Measurements from ENCODE around the gene C3orf80. TPM values are rescaled to one million over a fixed set of nuclear protein-coding genes. Genes with fewer than 3 reads are reported as not detected.
"Not testable (repeated sequence)": the region's sequence is repeated elsewhere in the genome, so short reads cannot be mapped to it uniquely, and the experiment has no call there.

The C3orf80 gene
- total and polyA plus RNA-seq, 2 donors (not counting 1 experiment from before 2014, with no cell fraction given): 0.02 to 0.33 TPM

DNA sequence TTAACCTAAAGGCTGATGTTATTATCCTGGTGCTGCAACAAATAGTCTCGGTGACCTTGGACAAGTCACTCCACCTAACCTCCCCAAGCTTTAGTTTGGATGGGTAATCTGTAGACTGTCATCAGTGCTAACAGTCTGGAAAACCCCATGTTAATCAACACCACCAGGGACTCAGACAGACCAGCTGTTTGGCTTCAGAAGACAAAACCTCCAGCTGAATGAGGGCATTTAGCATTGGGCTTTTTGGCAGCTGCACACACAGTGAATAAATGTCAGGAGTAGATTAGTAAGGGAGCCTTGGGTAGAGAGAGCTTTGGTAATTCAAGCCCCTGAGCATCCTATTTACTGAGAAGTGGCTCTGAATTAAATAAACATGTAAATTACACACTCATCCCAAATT, 24.9 kb upstream of the C3orf80 start:
- no peak overlapping the region for H2AFZ ChIP-seq (ENCODE audit: low read length)
- TF ChIP-seq, protein P1, sequence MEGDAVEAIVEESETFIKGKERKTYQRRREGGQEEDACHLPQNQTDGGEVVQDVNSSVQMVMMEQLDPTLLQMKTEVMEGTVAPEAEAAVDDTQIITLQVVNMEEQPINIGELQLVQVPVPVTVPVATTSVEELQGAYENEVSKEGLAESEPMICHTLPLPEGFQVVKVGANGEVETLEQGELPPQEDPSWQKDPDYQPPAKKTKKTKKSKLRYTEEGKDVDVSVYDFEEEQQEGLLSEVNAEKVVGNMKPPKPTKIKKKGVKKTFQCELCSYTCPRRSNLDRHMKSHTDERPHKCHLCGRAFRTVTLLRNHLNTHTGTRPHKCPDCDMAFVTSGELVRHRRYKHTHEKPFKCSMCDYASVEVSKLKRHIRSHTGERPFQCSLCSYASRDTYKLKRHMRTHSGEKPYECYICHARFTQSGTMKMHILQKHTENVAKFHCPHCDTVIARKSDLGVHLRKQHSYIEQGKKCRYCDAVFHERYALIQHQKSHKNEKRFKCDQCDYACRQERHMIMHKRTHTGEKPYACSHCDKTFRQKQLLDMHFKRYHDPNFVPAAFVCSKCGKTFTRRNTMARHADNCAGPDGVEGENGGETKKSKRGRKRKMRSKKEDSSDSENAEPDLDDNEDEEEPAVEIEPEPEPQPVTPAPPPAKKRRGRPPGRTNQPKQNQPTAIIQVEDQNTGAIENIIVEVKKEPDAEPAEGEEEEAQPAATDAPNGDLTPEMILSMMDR (conservative IDR thresholded peaks at IDR 0.05 in 1 of 2, IDR thresholded peaks at IDR 0.05 in 1 of 2; ENCODE audit: low read depth in 1 of 2, low read length in 2 of 2): no peak
- no peak for TF ChIP-seq EZH2 (IDR thresholded peaks at IDR 0.05; ENCODE audit: low read length, missing control alignments)
- no peaks in the 10 kb centered on the region for H3K79me2 ChIP-seq (ENCODE audit: control insufficient read depth, insufficient read depth, low read length)
- no peak overlapping the region for H3K9ac ChIP-seq (ENCODE audit: insufficient read depth, low read length)
- H4K20me1 ChIP-seq (ENCODE audit: control insufficient read depth, extremely low read depth, insufficient read depth, low read length): no peaks in the 10 kb centered on the region
- DNase-seq (ENCODE audit: low read depth in 2 of 2): no peak
- no peak overlapping the region for H3K4me3 ChIP-seq (replicated peaks in 1 of 4; ENCODE audit: control extremely low read depth in 1 of 4, insufficient read depth in 1 of 4, low read depth in 3 of 4, low read length in 4 of 4)
- H3K36me3 ChIP-seq (ENCODE audit: control insufficient read depth, insufficient read depth, low read length): no peaks in the 10 kb centered on the region
- H3K4me2 ChIP-seq (ENCODE audit: extremely low read depth, insufficient read depth, low read length): no peak overlapping the region
- no peak overlapping the region for H3K27ac ChIP-seq (ENCODE audit: insufficient read depth, low read length)
- H3K9me3 ChIP-seq (ENCODE audit: control insufficient read depth, insufficient read depth, low read depth, low read length): no peaks in the 10 kb centered on the region
- peaks cover 2% of the 10 kb centered on the region for H3K27me3 ChIP-seq (ENCODE audit: control insufficient read depth, insufficient read depth, low read length)
- no peaks in the 10 kb centered on the region for H3K4me1 ChIP-seq (ENCODE audit: control insufficient read depth, extremely low read depth, insufficient read depth, low read length)

DNA sequence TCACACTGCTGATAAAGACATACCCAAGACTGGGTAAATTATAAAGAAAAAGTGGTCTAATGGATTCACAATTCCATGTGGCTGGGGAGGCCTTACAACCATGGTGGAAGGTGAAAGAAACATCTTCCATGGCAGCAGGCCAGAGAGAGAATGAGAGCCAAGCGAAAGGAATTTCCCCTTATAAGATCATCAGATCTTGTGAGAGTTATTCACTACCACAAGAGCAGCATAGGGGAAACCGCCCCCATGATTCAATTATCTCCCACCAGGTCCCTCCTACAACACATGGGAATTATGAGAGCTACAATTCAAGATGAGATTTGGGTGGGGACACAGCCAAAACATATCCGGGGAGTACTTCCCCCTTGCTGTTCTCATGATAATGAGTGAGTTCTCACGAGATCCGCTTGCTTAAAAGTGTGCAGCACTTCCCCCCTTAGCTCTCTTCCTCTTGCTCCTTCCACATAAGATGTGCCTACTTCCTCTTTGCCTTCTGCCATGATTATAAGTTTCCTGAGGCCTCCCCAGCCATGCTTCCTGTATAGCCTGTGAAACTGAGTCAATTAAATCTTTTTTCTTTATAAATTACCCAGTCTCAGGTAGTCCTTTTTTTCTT, 20.7 kb upstream of the C3orf80 start:
- H3K27me3 ChIP-seq (ENCODE audit: control insufficient read depth, insufficient read depth, low read length); H2AFZ ChIP-seq (ENCODE audit: low read length); H3K9ac ChIP-seq (ENCODE audit: insufficient read depth, low read length); H3K79me2 ChIP-seq (ENCODE audit: control insufficient read depth, insufficient read depth, low read length); H3K4me1 ChIP-seq (ENCODE audit: control insufficient read depth, extremely low read depth, insufficient read depth, low read length); H4K20me1 ChIP-seq (ENCODE audit: control insufficient read depth, extremely low read depth, insufficient read depth, low read length); H3K36me3 ChIP-seq (ENCODE audit: control insufficient read depth, insufficient read depth, low read length); H3K4me2 ChIP-seq (ENCODE audit: extremely low read depth, insufficient read depth, low read length); H3K9me3 ChIP-seq (ENCODE audit: control insufficient read depth, insufficient read depth, low read depth, low read length); H3K27ac ChIP-seq (ENCODE audit: insufficient read depth, low read length); H3K4me3 ChIP-seq (replicated peaks in 1 of 4; ENCODE audit: control extremely low read depth in 1 of 4, insufficient read depth in 1 of 4, low read depth in 3 of 4, low read length in 4 of 4): not testable (repeated sequence)
- peak in 1 of 2 donors; percentile 64 for DNase-seq (ENCODE audit: low read depth in 2 of 2)

DNA sequence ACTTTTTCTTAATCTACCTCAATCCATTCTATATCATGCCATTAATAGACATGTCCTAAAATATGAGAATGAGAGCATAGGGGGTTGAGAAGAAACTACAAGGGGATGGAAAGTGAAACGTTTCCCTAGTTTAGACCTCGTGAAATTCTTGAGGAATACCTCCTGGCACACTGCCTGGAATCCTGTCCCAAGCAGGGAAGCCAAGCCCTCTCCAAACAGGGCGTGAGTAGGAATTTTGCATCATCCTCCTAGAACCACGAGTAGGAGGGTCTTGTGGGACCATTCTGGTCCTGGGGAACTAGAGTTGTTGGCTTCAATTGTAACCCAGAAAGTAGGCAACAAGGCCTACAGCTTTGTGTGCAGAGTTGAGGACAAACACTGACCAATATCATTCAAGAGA, 19.6 kb upstream of the C3orf80 start:
- peak in 1 of 2 donors; percentile 24 for DNase-seq (ENCODE audit: low read depth in 2 of 2)
- H2AFZ ChIP-seq (ENCODE audit: low read length): no peak overlapping the region
- H3K4me1 ChIP-seq (ENCODE audit: control insufficient read depth, extremely low read depth, insufficient read depth, low read length): no peaks in the 10 kb centered on the region
- no peak overlapping the region for H3K4me2 ChIP-seq (ENCODE audit: extremely low read depth, insufficient read depth, low read length)
- no peak overlapping the region for H3K4me3 ChIP-seq (replicated peaks in 1 of 4; ENCODE audit: control extremely low read depth in 1 of 4, insufficient read depth in 1 of 4, low read depth in 3 of 4, low read length in 4 of 4)
- no peaks in the 10 kb centered on the region for H3K27me3 ChIP-seq (ENCODE audit: control insufficient read depth, insufficient read depth, low read length)
- H3K36me3 ChIP-seq (ENCODE audit: control insufficient read depth, insufficient read depth, low read length): no peaks in the 10 kb centered on the region
- H3K27ac ChIP-seq (ENCODE audit: insufficient read depth, low read length): no peak overlapping the region
- no peak overlapping the region for H3K9ac ChIP-seq (ENCODE audit: insufficient read depth, low read length)
- no peaks in the 10 kb centered on the region for H3K9me3 ChIP-seq (ENCODE audit: control insufficient read depth, insufficient read depth, low read depth, low read length)
- H3K79me2 ChIP-seq (ENCODE audit: control insufficient read depth, insufficient read depth, low read length): no peaks in the 10 kb centered on the region
- no peaks in the 10 kb centered on the region for H4K20me1 ChIP-seq (ENCODE audit: control insufficient read depth, extremely low read depth, insufficient read depth, low read length)
- no peak for TF ChIP-seq EZH2 (IDR thresholded peaks at IDR 0.05; ENCODE audit: low read length, missing control alignments)
- TF ChIP-seq, protein P1 (conservative IDR thresholded peaks at IDR 0.05 in 1 of 2, IDR thresholded peaks at IDR 0.05 in 1 of 2; ENCODE audit: low read depth in 1 of 2, low read length in 2 of 2): no peak

Measured in fibroblast of lung (primary cell).